Measurements from ENCODE around the gene MYRIP.

DNA sequence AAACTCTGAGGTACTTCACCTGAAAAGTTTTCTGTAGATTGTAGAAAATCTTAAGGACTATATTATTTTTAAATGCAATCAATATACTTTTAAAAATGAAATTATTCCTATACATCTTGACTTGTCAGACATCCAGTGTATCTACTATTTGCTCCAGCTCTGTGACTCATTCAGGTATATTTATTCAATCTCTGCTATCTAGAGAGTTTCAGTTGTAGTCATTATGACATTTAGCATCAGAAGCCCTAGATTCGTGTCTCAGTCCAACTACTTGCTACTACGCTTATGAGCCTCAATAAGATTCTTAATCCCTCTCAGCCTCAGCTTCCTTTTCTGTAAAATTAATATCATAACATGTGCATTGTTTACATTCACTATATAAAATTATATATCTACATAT, 477.8 kb downstream of the MYRIP start:
- TF ChIP-seq, protein P1, sequence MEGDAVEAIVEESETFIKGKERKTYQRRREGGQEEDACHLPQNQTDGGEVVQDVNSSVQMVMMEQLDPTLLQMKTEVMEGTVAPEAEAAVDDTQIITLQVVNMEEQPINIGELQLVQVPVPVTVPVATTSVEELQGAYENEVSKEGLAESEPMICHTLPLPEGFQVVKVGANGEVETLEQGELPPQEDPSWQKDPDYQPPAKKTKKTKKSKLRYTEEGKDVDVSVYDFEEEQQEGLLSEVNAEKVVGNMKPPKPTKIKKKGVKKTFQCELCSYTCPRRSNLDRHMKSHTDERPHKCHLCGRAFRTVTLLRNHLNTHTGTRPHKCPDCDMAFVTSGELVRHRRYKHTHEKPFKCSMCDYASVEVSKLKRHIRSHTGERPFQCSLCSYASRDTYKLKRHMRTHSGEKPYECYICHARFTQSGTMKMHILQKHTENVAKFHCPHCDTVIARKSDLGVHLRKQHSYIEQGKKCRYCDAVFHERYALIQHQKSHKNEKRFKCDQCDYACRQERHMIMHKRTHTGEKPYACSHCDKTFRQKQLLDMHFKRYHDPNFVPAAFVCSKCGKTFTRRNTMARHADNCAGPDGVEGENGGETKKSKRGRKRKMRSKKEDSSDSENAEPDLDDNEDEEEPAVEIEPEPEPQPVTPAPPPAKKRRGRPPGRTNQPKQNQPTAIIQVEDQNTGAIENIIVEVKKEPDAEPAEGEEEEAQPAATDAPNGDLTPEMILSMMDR (IDR thresholded peaks at IDR 0.05 in 8 of 11, conservative IDR thresholded peaks at IDR 0.05 in 3 of 11) = no peak
- TF ChIP-seq POLR2A (IDR thresholded peaks at IDR 0.05) (no peak), POLR2AphosphoS5 (IDR thresholded peaks at IDR 0.05) (no peak)
